Stimulated activated CD8-positive, alpha-beta memory T cell treated with anti-CD3 and anti-CD28 coated beads, Interleukin-15, amount 100 ng/mL, for 4 hours (primary cell): ENCODE measurements around the gene KCNK1.
A peak's percentile ranks its signal among the peaks of the same experiment; 100 is the strongest.
"Not testable (repeated sequence)": the region's sequence is repeated elsewhere in the genome, so short reads cannot be mapped to it uniquely, and the experiment has no call there.

Source experiments
- DNase-seq, 2 donors: peaks; one replicate each; pipeline ENCODE4 v3.0.0-alpha.2; 2020; ENCODE audit warnings: low read depth in 2 of 2

The KCNK1 gene

GRCh38 chr1:233607252-233608119, 6.4 kb upstream of the KCNK1 start:
- no peak for DNase-seq

GRCh38 chr1:233608988-233609387, 4.9 kb upstream of the KCNK1 start:
- DNase-seq = no peak

GRCh38 chr1:233609926-233610325, 4.0 kb upstream of the KCNK1 start:
- no peak for DNase-seq

GRCh38 chr1:233610628-233611027, 3.3 kb upstream of the KCNK1 start:
- DNase-seq = no peak

GRCh38 chr1:233611363-233611762, 2.5 kb upstream of the KCNK1 start:
- DNase-seq = not testable (repeated sequence)

- no peak for DNase-seq
Measured at GRCh38 chr1:233614173-233614742, 352 bp downstream of the KCNK1 start.

GRCh38 chr1:233614743-233615521, 1.0 kb downstream of the KCNK1 start:
- DNase-seq = no peak

GRCh38 chr1:233615571-233615970, 1.7 kb downstream of the KCNK1 start:
- DNase-seq = no peak

GRCh38 chr1:233617025-233617424, 3.1 kb downstream of the KCNK1 start:
- no peak for DNase-seq

- not testable (repeated sequence) for DNase-seq
Measured at GRCh38 chr1:233619414-233619813, 5.5 kb downstream of the KCNK1 start.

- no peak for DNase-seq
Measured at GRCh38 chr1:233620065-233620464, 6.2 kb downstream of the KCNK1 start.

- no peak for DNase-seq
Measured at GRCh38 chr1:233621923-233622322, 8.0 kb downstream of the KCNK1 start.

GRCh38 chr1:233624289-233624688, 10.4 kb downstream of the KCNK1 start:
- DNase-seq = no peak

- no peak for DNase-seq
Measured at GRCh38 chr1:233625087-233625486, 11.2 kb downstream of the KCNK1 start.

GRCh38 chr1:233625510-233625981, 11.6 kb downstream of the KCNK1 start:
- DNase-seq = no peak

GRCh38 chr1:233627376-233627775, 13.5 kb downstream of the KCNK1 start:
- peak in 1 of 2 donors; percentile 20 for DNase-seq

GRCh38 chr1:233627823-233628222, 13.9 kb downstream of the KCNK1 start:
- DNase-seq = no peak

GRCh38 chr1:233629305-233629935, 15.5 kb downstream of the KCNK1 start:
- DNase-seq = no peak

GRCh38 chr1:233631810-233632405, 18.0 kb downstream of the KCNK1 start:
- DNase-seq = no peak

- no peak for DNase-seq
Measured at GRCh38 chr1:233632436-233632835, 18.5 kb downstream of the KCNK1 start.

- DNase-seq = no peak
Measured at GRCh38 chr1:233635765-233636502, 22.0 kb downstream of the KCNK1 start.
